DND-41 (cell line): ENCODE measurements around the gene LDLR.
A peak's percentile ranks its signal among the peaks of the same experiment; 100 is the strongest.

Source experiments
- ATAC-seq: fragments of 200-7000 bp; cut with Tn5 transposase; 3 replicates; pipeline ENCODE4 v1.9.1; 2021; ENCODE audit warnings: low read depth; ENCODE audit not compliant: insufficient read depth
- DNase-seq: peaks from one replicate; pipeline ENCODE4 v3.0.0-alpha.2; 2020
- H2AFZ ChIP-seq: 2 replicates; pipeline ENCODE4 v1.6.0; 2012; ENCODE audit warnings: low read depth, low read length
- H3K27ac ChIP-seq: 2 replicates; pipeline ENCODE4 v1.5.1; 2012; ENCODE audit warnings: low read length, inconsistent platforms
- H3K27me3 ChIP-seq: fragments of 200-600 bp; sonication (generic); 2 replicates; pipeline ENCODE4 v1.6.0; 2012; ENCODE audit warnings: low read length, mild to moderate bottlenecking, inconsistent platforms; ENCODE audit not compliant: insufficient read depth, poor library complexity
- H3K36me3 ChIP-seq: 2 replicates; pipeline ENCODE4 v1.5.1; 2012; ENCODE audit warnings: low read length, inconsistent platforms; ENCODE audit not compliant: insufficient read depth
- H3K4me1 ChIP-seq: 2 replicates; pipeline ENCODE4 v1.5.1; 2012; ENCODE audit warnings: mild to moderate bottlenecking, low read length; ENCODE audit not compliant: insufficient read depth
- H3K4me2 ChIP-seq: 2 replicates; pipeline ENCODE4 v1.6.0; 2012; ENCODE audit warnings: mild to moderate bottlenecking, moderate library complexity, low read length, inconsistent platforms; ENCODE audit not compliant: insufficient read depth
- H3K4me3 ChIP-seq, 2 experiments: fragments of 200-600 bp in 1 of 2; shearing (Covaris generic) in 1 of 2; 2 replicates each; pipeline ENCODE4 v1.5.1; 2012 to 2016; ENCODE audit warnings: inconsistent platforms in 2 of 2, low read length in 2 of 2, mild to moderate bottlenecking in 2 of 2, low read depth in 1 of 2, moderate library complexity in 1 of 2
- H3K79me2 ChIP-seq: 2 replicates; pipeline ENCODE4 v1.6.0; 2012; ENCODE audit warnings: low read length, inconsistent platforms; ENCODE audit not compliant: insufficient read depth
- H3K9ac ChIP-seq: 2 replicates; pipeline ENCODE4 v1.6.0; 2012; ENCODE audit warnings: low read depth, mild to moderate bottlenecking, inconsistent platforms, low read length, moderate library complexity
- H3K9me3 ChIP-seq: 2 replicates; pipeline ENCODE4 v1.5.1; 2012; ENCODE audit warnings: low read length, moderate library complexity, mild to moderate bottlenecking, inconsistent platforms; ENCODE audit not compliant: insufficient read depth, severe bottlenecking
- H4K20me1 ChIP-seq: 2 replicates; pipeline ENCODE4 v1.6.0; 2012; ENCODE audit warnings: low read length; ENCODE audit not compliant: insufficient read depth
- EZH2 ChIP-seq: IDR thresholded peaks from 3 replicates; pipeline ENCODE4 v1.6.1; 2012; ENCODE audit warnings: borderline replicate concordance, low read depth, mild to moderate bottlenecking, moderate library complexity, low read length, inconsistent platforms; ENCODE audit not compliant: severe bottlenecking
- TF ChIP-seq, protein P1 (sequence below): IDR thresholded peaks from 2 replicates; pipeline ENCODE4 v1.5.1; 2012; ENCODE audit warnings: borderline replicate concordance, low read length, moderate library complexity, mild to moderate bottlenecking; ENCODE audit not compliant: poor library complexity, severe bottlenecking; ENCODE audit errors: extremely low read depth

LDLR gene

GRCh38 chr19:11125994-11126685 lies 36.9 kb downstream of the LDLR start:
- Histone ChIP-seq H4K20me1 (peaks cover 25% of the 10 kb centered on the region), H3K27ac (0 out of 2 replicates have a peak overlapping the region, but pooled peaks have one; percentile 2), H3K9ac (no peak overlapping the region), H3K4me2 (no peak overlapping the region), H3K4me1 (no peaks in the 10 kb centered on the region), H3K27me3 (no peaks in the 10 kb centered on the region), H3K4me3 (no peak overlapping the region), H3K9me3 (no peaks in the 10 kb centered on the region), H3K36me3 (peaks cover 90% of the 10 kb centered on the region), H2AFZ (no peak overlapping the region), H3K79me2 (peaks cover 4% of the 10 kb centered on the region)
- TF ChIP-seq, protein P1, sequence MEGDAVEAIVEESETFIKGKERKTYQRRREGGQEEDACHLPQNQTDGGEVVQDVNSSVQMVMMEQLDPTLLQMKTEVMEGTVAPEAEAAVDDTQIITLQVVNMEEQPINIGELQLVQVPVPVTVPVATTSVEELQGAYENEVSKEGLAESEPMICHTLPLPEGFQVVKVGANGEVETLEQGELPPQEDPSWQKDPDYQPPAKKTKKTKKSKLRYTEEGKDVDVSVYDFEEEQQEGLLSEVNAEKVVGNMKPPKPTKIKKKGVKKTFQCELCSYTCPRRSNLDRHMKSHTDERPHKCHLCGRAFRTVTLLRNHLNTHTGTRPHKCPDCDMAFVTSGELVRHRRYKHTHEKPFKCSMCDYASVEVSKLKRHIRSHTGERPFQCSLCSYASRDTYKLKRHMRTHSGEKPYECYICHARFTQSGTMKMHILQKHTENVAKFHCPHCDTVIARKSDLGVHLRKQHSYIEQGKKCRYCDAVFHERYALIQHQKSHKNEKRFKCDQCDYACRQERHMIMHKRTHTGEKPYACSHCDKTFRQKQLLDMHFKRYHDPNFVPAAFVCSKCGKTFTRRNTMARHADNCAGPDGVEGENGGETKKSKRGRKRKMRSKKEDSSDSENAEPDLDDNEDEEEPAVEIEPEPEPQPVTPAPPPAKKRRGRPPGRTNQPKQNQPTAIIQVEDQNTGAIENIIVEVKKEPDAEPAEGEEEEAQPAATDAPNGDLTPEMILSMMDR = peak; percentile 82
- TF ChIP-seq EZH2 = no peak
- DNase-seq (peak; percentile 78), ATAC-seq (peak; percentile 76)

GRCh38 chr19:11127905-11128304 lies 38.6 kb downstream of the LDLR start:
- Histone ChIP-seq H2AFZ (no peak overlapping the region), H4K20me1 (peaks cover 37% of the 10 kb centered on the region), H3K27ac (no peak overlapping the region), H3K9ac (no peak overlapping the region), H3K27me3 (no peaks in the 10 kb centered on the region), H3K4me3 (no peak overlapping the region), H3K4me2 (no peak overlapping the region), H3K79me2 (peaks cover 4% of the 10 kb centered on the region), H3K36me3 (peaks cover 97% of the 10 kb centered on the region), H3K4me1 (no peaks in the 10 kb centered on the region), H3K9me3 (no peaks in the 10 kb centered on the region)
- no peak for TF ChIP-seq EZH2
- TF ChIP-seq, protein P1 = no peak
- DNase-seq (no peak), ATAC-seq (no peak)

GRCh38 chr19:11130824-11131455 lies 41.7 kb downstream of the LDLR start:
- Histone ChIP-seq H2AFZ (no peak overlapping the region), H3K4me1 (no peaks in the 10 kb centered on the region), H3K9ac (no peak overlapping the region), H3K36me3 (peaks cover 76% of the 10 kb centered on the region), H4K20me1 (peaks cover 34% of the 10 kb centered on the region), H3K27me3 (no peaks in the 10 kb centered on the region), H3K4me2 (no peak overlapping the region), H3K4me3 (no peak overlapping the region), H3K9me3 (no peaks in the 10 kb centered on the region), H3K27ac (no peak overlapping the region), H3K79me2 (peaks cover 4% of the 10 kb centered on the region)
- DNase-seq (peak; percentile 72), ATAC-seq (peak; percentile 73)
- TF ChIP-seq, protein P1 = peak; percentile 83
- TF ChIP-seq EZH2 = no peak
